Kidney (tissue), 14 donors: ENCODE data around the gene OXNAD1. TPM values are rescaled to one million over a fixed set of nuclear protein-coding genes. Genes with fewer than 3 reads are reported as not detected.

Experiments
- DNase-seq, 5 donors: peaks; one replicate each; pipeline ENCODE4 v3.0.0-alpha.2; 2013 to 2020
- FAIRE-seq: peaks from 2 replicates; lab custom pipeline; 2012; peaks lifted over from hg19 to GRCh38; lab: Jason Lieb, UNC
- H3K27ac ChIP-seq, 2 donors: one replicate each; pipeline ENCODE4 v1.7.0; 2013; ENCODE audit warnings: low read depth in 2 of 2, low read length in 2 of 2, inconsistent platforms in 1 of 2
- H3K27me3 ChIP-seq: one replicate; pipeline ENCODE4 v1.7.1; 2013; ENCODE audit warnings: low read length, inconsistent platforms; ENCODE audit not compliant: control insufficient read depth, insufficient read depth
- H3K36me3 ChIP-seq, 3 donors: one replicate each; pipeline versions ENCODE4 v1.7.0 to v1.7.1; 2013; ENCODE audit warnings: low read length in 3 of 3, control low read depth in 1 of 3, inconsistent platforms in 1 of 3; ENCODE audit not compliant: insufficient read depth in 3 of 3, control insufficient read depth in 2 of 3
- H3K4me1 ChIP-seq, 3 donors: one replicate each; pipeline versions ENCODE4 v1.7.0 to v1.7.1; 2013; ENCODE audit warnings: low read length in 3 of 3, inconsistent platforms in 1 of 3, low read depth in 1 of 3; ENCODE audit not compliant: control insufficient read depth in 2 of 3, insufficient read depth in 2 of 3
- H3K4me3 ChIP-seq, 3 donors: one replicate each; pipeline versions ENCODE4 v1.7.0 to v1.8.1; 2013; ENCODE audit warnings: low read length in 3 of 3, control low read depth in 1 of 3, inconsistent platforms in 1 of 3
- H3K9ac ChIP-seq, 3 donors: one replicate each; pipeline versions ENCODE4 v1.7.0 to v1.7.1; 2013; ENCODE audit warnings: low read length in 3 of 3, control low read depth in 1 of 3, inconsistent platforms in 1 of 3
- H3K9me3 ChIP-seq, 3 donors: one replicate each; pipeline versions ENCODE4 v1.7.0 to v1.7.1; 2013; ENCODE audit warnings: low read length in 3 of 3, control low read depth in 1 of 3, inconsistent platforms in 1 of 3; ENCODE audit not compliant: control insufficient read depth in 2 of 3, insufficient read depth in 1 of 3
- intact Hi-C: fragments of 100-400 bp; cut with DNase I; formaldehyde crosslinking; loops from one replicate; pipeline ENCODE4 v1.11.1; 2022
- polyA plus RNA-seq: library from polyadenylated mRNA; stranded (reverse); fragments of 350-450 nt; fragmentation: Illumina TruSeq; extraction: RNeasy Lipid Tissue Mini Kit (QIAGEN cat#74804); gene quantifications from one replicate; pipeline ENCODE4 v1.2.3, GENCODE V29; 2014; ENCODE audit warnings: low read depth, low replicate concordance; ENCODE audit not compliant: insufficient read depth
- total RNA-seq: library from RNA; stranded (reverse); fragmentation: NEBNext Ultra II Directional; extraction: Animal tissue kit (Norgen Biotek cat#: 25700); gene quantifications from one replicate; pipeline ENCODE4 v1.2.1, GENCODE V29; 2021
- TF ChIP-seq, protein P1 (sequence below): IDR thresholded peaks from 3 replicates; pipeline ENCODE4 v1.5.1; 2012; ENCODE audit warnings: mild to moderate bottlenecking, moderate library complexity, borderline replicate concordance; ENCODE audit not compliant: insufficient read depth; ENCODE audit errors: extremely low read depth
- donor health status: control.
- donor health status: control.
- donor health status: control.
- donor health status: control.
- donor health status: control.
- donor health status: DM: yes; HTN: yes; CAD: no.
- donor health status: Normal renal cell carcinoma (clear cell type).

The OXNAD1 gene
- total and polyA plus RNA-seq, 2 donors from 2014 or later = 12.7 to 17.3 TPM

- Histone ChIP-seq H3K27me3 (no peaks in the 10 kb centered on the region), H3K36me3 (peaks cover 0 to 12% (median 5%) of the 10 kb centered on the region in 3 donors), H3K4me1 (peaks cover 0 to 3% (median 0%) of the 10 kb centered on the region in 3 donors), H3K9ac (no peak overlapping the region), H3K27ac (no peak overlapping the region), H3K9me3 (peaks cover 0 to 6% (median 2%) of the 10 kb centered on the region in 3 donors), H3K4me3 (no peak overlapping the region)
- FAIRE-seq (no peak), DNase-seq (no peak)
- TF ChIP-seq, protein P1, sequence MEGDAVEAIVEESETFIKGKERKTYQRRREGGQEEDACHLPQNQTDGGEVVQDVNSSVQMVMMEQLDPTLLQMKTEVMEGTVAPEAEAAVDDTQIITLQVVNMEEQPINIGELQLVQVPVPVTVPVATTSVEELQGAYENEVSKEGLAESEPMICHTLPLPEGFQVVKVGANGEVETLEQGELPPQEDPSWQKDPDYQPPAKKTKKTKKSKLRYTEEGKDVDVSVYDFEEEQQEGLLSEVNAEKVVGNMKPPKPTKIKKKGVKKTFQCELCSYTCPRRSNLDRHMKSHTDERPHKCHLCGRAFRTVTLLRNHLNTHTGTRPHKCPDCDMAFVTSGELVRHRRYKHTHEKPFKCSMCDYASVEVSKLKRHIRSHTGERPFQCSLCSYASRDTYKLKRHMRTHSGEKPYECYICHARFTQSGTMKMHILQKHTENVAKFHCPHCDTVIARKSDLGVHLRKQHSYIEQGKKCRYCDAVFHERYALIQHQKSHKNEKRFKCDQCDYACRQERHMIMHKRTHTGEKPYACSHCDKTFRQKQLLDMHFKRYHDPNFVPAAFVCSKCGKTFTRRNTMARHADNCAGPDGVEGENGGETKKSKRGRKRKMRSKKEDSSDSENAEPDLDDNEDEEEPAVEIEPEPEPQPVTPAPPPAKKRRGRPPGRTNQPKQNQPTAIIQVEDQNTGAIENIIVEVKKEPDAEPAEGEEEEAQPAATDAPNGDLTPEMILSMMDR = no peak
- intact Hi-C loops = no loop called here
Observed at GRCh38 chr3:16332904-16333426, 68.0 kb downstream of the OXNAD1 start.

DNA sequence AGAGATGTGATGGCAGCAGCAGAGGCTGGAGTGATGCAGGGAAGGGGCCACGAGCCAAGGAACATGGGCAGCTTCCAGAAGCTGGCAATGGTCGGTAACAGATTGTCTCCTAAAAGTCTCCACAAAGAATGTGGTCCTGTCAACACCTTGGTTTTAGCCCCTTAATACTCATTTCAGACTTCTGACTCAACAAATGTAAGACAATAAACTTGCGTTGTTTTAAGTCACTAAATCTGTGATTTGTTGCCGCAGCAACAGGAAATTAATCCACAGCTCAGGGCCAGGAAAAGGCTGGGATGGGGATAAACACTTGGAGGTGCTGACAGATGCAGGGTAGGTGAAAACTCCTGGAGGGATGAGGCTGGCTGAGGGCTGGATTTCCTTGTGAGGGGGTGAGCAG, 69.9 kb downstream of the OXNAD1 start:
- Histone ChIP-seq H3K27me3 (no peaks in the 10 kb centered on the region), H3K27ac (no peak overlapping the region), H3K36me3 (peaks cover 0 to 15% (median 8%) of the 10 kb centered on the region in 3 donors), H3K9ac (no peak overlapping the region), H3K4me3 (no peak overlapping the region), H3K9me3 (peaks cover 0 to 6% (median 2%) of the 10 kb centered on the region in 3 donors), H3K4me1 (peaks cover 0 to 3% (median 0%) of the 10 kb centered on the region in 3 donors)
- intact Hi-C loops = no loop called here
- TF ChIP-seq, protein P1 = no peak
- DNase-seq (no peak), FAIRE-seq (no peak)

DNA sequence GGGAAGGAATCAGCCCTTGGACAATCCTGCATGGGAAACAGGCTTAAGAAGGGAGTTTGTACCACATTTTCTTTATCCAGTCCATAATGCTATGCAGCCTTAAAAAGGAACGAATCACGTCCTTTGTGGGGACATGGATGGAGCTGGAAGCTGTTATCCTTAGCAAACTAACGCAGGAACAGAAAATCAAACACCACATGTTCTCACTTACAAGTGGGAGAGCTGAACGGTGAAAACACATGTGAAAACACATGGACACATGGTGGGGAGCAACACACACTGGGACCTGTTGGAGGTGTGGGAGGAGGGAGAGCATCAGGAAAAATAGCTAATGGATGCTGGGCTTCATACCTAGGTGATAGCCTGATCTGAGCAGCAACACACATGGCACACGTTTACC, 70.3 kb downstream of the OXNAD1 start:
- no peak for FAIRE-seq
- no peak for DNase-seq
- intact Hi-C loops = no loop called here

More for the DNA sequence above, 70.3 kb downstream of the OXNAD1 start:
- Histone ChIP-seq H3K9ac (no peak overlapping the region), H3K27ac (no peak overlapping the region), H3K4me3 (no peak overlapping the region), H3K4me1 (peaks cover 0 to 3% (median 0%) of the 10 kb centered on the region in 3 donors), H3K36me3 (peaks cover 0 to 13% (median 8%) of the 10 kb centered on the region in 3 donors), H3K9me3 (peaks cover 0 to 6% (median 2%) of the 10 kb centered on the region in 3 donors), H3K27me3 (no peaks in the 10 kb centered on the region)
- TF ChIP-seq, protein P1 = no peak
